Measurements from ENCODE around the gene FOXO1.

The FOXO1 gene

DNA sequence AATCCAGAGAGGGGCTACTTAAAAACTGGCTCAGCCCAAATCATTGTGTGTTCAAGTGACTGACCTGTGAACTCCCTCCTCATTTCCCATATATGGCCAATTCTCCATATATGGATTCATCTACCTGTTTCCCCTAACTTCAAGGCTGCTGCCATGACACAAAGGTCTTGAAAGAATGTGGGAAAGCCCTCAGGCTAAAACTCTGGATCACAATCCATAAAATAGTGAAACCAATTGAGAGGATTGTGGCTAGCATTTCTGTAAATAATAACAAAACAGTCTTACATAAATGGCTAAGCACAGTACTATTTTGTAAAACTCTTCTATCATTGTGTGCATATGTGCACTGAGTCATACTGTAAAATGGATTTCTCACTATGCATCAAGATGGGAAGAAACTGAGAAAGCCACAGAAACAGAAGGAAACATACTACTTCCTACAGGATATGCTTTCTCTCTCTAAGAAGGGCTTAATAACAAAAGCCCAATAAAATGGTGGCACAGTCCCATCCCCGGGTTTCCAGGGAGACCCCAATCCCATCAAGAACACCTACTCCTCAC lies 80.5 kb downstream of the FOXO1 start:
- no peak for DNase-seq (ENCODE audit: low read depth, low spot score)
- H3K4me3 ChIP-seq (ENCODE audit: low read depth, low read length), result no peak overlapping the region
- ChIA-PET POLR2A (no interaction called here), CTCF (no interaction called here)
- TF ChIP-seq, protein P1, sequence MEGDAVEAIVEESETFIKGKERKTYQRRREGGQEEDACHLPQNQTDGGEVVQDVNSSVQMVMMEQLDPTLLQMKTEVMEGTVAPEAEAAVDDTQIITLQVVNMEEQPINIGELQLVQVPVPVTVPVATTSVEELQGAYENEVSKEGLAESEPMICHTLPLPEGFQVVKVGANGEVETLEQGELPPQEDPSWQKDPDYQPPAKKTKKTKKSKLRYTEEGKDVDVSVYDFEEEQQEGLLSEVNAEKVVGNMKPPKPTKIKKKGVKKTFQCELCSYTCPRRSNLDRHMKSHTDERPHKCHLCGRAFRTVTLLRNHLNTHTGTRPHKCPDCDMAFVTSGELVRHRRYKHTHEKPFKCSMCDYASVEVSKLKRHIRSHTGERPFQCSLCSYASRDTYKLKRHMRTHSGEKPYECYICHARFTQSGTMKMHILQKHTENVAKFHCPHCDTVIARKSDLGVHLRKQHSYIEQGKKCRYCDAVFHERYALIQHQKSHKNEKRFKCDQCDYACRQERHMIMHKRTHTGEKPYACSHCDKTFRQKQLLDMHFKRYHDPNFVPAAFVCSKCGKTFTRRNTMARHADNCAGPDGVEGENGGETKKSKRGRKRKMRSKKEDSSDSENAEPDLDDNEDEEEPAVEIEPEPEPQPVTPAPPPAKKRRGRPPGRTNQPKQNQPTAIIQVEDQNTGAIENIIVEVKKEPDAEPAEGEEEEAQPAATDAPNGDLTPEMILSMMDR (IDR thresholded peaks at IDR 0.05; ENCODE audit: insufficient read depth, low read length, missing control alignments), result no peak

DNA sequence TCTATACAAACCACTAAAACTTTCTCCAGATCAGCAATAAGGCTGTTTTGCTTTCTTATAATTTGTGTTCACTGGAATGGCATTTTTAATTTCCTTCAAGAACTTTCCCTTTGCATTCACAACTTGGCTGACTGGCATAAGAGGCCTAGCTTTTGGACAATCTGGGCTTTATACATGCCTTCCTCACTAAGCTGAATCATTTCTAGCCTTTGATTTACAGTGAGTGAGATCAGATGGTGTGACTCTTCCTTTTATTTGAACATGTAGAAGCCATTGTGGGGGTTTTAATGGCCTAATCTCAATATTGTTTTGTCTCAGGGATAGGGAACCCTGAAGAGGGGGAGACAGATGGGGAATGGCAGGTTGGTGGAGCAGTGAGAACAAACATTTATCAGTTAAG lies 82.7 kb downstream of the FOXO1 start:
- ChIA-PET POLR2A (no interaction called here), CTCF (interaction anchor here (1.3 kb wide), 1 partner anchor 9 kb away, joined by 3 read pairs; no protein-coding TSS in a partner anchor)
- DNase-seq (ENCODE audit: low read depth, low spot score), result no peak
- no peak overlapping the region for H3K4me3 ChIP-seq (ENCODE audit: low read depth, low read length)
- TF ChIP-seq, protein P1 (IDR thresholded peaks at IDR 0.05; ENCODE audit: insufficient read depth, low read length, missing control alignments), result no peak

DNA sequence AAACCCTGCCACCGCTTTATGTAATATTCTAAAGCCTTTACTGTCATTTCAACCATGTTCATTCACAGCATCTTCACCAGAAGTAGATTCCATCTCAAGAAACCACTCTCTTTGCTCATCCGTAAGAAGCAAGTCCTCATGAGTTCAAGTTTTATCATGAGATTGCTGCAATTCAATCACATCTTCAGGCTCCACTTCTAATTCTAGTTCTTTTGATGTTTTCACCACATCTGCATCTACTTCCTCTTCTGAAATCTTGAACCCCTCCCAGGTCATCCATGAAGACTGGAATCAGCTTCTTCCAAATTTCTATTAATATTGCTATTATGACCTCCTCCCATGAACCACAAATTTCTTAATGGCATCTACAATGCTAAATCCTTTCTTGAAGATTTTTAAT lies 83.9 kb downstream of the FOXO1 start:
- no peak overlapping the region for H3K4me3 ChIP-seq (ENCODE audit: low read depth, low read length)
- DNase-seq (ENCODE audit: low read depth, low spot score), result no peak
- TF ChIP-seq, protein P1 (IDR thresholded peaks at IDR 0.05; ENCODE audit: insufficient read depth, low read length, missing control alignments), result no peak
- POLR2A ChIA-PET, result no interaction called here
- CTCF ChIA-PET, result interaction anchor here (0.9 to 1.4 kb wide), 2 partner anchors 12 to 513 kb away, joined by 3 read pairs; no protein-coding TSS in a partner anchor

- no peak for DNase-seq (ENCODE audit: low read depth, low spot score)
- CTCF ChIA-PET, result interaction anchor here (1.4 kb wide), 1 partner anchor 512 kb away, joined by 3 read pairs; no protein-coding TSS in a partner anchor
- H3K4me3 ChIP-seq (ENCODE audit: low read depth, low read length), result no peak overlapping the region
- POLR2A ChIA-PET, result no interaction called here
- TF ChIP-seq, protein P1 (IDR thresholded peaks at IDR 0.05; ENCODE audit: insufficient read depth, low read length, missing control alignments), result no peak
Observed at GRCh38 chr13:40581277-40581579, 85.2 kb downstream of the FOXO1 start.

DNA sequence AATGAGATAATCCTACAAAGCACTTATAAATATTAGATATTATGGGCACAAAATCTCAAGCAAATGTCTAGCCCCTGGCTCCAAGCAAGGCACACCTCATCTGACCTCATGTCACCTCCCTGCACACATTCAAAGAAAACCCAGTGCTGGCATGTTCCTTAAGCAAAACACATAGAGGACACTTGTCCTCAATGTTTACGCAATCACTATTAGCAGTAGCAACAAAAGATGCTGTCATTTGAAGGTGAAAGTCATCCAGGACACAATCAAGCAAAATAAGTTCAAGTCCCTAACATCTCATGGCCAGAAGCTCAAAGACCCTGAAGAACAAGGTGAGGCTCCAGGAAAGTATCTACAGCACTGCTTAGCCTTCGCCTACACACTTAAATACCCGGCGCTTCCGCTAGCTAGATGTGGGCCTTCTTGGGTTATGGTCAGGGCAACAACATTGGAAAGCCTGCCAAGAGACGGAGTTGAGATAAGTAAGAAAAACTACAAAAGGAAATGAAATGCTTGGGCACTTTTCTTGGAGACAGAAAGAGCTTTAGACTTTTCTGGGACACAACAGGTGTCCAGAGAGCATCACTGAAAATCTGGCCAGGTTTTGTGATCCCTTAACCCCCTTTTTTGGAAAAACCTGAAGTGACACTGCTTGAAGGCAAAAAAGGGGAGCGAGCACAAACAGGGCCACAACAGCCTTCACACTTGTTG lies 85.7 kb downstream of the FOXO1 start:
- POLR2A ChIA-PET, result no interaction called here

GRCh38 chr13:40579535-40579934 lies 86.9 kb downstream of the FOXO1 start:
- ChIA-PET CTCF (no interaction called here), POLR2A (no interaction called here)
- TF ChIP-seq, protein P1 (IDR thresholded peaks at IDR 0.05; ENCODE audit: insufficient read depth, low read length, missing control alignments), result no peak
- no peak for DNase-seq (ENCODE audit: low read depth, low spot score)
- H3K4me3 ChIP-seq (ENCODE audit: low read depth, low read length), result no peak overlapping the region

More for the DNA sequence above, 85.7 kb downstream of the FOXO1 start:
- no peak for DNase-seq (ENCODE audit: low read depth, low spot score)
- TF ChIP-seq, protein P1 (IDR thresholded peaks at IDR 0.05; ENCODE audit: insufficient read depth, low read length, missing control alignments), result no peak
- no peak overlapping the region for H3K4me3 ChIP-seq (ENCODE audit: low read depth, low read length)
- CTCF ChIA-PET, result no interaction called here
